Measurements from ENCODE around the gene NLRC5.

- no peak for TF ChIP-seq EZH2 (optimal IDR thresholded peaks at IDR 0.05; ENCODE audit: low read depth, low read length)
- TF ChIP-seq, protein P1, sequence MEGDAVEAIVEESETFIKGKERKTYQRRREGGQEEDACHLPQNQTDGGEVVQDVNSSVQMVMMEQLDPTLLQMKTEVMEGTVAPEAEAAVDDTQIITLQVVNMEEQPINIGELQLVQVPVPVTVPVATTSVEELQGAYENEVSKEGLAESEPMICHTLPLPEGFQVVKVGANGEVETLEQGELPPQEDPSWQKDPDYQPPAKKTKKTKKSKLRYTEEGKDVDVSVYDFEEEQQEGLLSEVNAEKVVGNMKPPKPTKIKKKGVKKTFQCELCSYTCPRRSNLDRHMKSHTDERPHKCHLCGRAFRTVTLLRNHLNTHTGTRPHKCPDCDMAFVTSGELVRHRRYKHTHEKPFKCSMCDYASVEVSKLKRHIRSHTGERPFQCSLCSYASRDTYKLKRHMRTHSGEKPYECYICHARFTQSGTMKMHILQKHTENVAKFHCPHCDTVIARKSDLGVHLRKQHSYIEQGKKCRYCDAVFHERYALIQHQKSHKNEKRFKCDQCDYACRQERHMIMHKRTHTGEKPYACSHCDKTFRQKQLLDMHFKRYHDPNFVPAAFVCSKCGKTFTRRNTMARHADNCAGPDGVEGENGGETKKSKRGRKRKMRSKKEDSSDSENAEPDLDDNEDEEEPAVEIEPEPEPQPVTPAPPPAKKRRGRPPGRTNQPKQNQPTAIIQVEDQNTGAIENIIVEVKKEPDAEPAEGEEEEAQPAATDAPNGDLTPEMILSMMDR (IDR thresholded peaks at IDR 0.05; ENCODE audit: low read length) = no peak
Observed at GRCh38 chr16:57066625-57067024, 77.3 kb downstream of the NLRC5 start.
